ENCODE measurements around the gene SLC34A3.
"Not testable (repeated sequence)": the region's sequence is repeated elsewhere in the genome, so short reads cannot be mapped to it uniquely, and the experiment has no call there.

Gene SLC34A3

DNA sequence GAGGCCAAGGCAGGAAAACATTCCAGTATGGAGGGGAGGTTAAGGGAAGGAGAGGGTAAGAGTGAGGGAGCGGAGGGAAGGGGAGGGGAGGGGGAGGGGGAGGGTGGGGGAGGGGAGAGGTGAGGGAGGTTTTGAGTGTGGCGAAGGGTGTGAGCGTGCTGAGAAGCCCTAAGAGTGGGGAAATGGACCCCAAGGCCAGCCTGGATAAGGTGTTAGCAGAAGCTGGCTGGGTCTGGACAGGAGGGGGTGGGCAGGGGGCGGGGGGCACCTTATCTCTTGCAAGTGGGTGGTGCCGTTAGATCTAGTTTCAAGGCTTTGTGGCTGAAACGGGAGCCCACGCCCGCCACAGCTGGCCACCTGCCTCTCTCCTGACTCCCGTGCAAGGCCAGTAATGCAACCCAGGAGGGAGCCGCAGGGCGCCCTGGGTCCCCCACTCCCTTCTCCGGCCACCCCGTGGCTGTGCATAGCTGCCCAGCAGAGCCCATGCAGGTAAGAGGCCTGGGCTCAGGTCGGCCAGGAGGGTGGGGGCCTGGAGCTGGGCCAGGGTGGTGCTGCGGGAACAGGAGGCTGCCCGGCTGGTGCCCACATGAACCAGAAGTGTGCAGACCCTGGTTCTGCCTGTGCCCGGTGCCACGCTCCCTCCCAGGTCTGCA is 2.7 kb upstream of the SLC34A3 start:
- FAIRE-seq: no peak
- DNase-seq (ENCODE audit: extremely low spot score, insufficient read length, low read depth): no peak

GRCh38 chr9:137228506-137228967 is 2.2 kb upstream of the SLC34A3 start:
- DNase-seq (ENCODE audit: extremely low spot score, insufficient read length, low read depth) (no peak), FAIRE-seq (no peak)

DNA sequence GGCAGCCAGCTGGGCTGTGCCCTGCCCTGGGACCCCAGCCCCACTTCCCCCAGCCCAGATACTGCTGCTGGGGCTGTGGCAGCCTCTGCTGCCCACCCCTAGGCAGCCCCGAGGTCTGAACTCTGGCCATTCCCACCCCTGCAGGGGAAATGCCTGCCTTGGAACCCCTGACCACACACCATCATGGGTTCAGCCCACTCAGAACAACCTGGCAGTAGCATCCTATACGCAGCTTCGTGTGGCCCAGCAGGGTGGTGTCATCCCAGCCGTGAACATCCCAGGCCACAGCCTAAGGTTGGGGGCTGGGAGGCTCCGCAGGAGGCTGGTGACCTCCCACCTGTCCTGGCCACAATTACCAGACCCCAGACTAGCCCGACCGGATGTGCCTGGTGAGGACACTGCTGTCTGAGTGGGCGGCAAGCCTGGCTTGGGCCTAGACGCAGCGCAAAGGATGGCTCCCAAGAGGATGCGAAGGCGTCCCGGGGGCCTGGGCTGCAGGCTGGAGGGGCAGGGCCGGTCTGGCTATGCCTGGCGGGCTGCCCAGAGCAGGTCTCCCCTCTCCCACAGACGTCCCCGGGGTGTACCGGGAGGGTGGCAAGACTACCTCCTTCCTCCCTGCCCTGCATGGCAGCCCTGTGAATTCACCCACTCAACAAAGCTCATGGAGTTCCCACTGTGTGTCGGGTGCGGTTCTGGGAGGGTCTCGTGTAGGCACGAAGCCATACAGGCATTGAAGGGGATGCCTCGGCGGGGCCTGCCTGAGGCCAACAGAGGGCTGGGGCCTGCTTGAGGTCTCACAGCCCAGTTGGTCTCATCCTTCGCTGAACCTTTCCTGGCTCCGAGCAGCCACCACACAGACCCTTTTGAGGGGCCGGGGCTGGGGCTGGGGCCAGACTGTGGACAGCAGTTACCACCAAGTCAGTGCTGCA is 1.5 kb upstream of the SLC34A3 start:
- DNase-seq (ENCODE audit: extremely low spot score, insufficient read length, low read depth): no peak
- no peak for FAIRE-seq

GRCh38 chr9:137229903-137230704 is 597 bp upstream of the SLC34A3 start:
- no peak for DNase-seq (ENCODE audit: extremely low spot score, insufficient read length, low read depth)

DNA sequence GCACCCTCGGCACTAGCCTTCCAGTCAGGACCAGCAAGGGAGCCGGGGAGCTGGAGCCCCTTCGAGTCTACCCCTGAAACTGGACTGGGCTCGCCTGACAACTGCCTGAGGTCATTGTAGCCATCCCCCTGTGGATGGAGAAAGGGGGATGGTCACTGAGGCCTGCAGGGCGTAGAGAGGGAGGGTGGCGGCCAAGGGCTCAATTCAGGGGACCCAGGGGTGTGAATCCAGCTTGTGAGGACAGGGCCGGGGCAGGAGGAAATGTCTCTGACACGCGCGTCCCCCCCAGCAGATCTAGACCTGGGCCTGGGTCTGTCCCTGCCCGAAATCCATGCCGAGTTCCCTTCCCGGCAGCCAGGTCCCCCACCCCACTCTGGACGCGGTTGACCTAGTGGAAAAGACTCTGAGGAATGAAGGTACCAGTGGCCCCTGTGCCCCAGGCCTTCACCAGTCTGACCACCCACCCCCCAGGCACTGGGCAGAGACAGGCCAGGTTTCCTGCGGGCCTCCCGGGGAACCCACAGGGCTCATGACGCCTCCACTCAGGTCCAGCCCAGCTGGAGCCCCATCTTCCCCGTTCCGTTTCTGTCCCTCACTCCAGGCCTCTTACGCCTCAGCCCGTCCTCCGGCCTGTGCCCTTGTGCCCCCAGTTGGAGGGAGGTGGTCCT is 805 bp downstream of the SLC34A3 start:
- DNase-seq (ENCODE audit: extremely low spot score, insufficient read length, low read depth) (no peak), FAIRE-seq (no peak)

More at GRCh38 chr9:137229903-137230704, 597 bp upstream of the SLC34A3 start:
- no peak for FAIRE-seq

- DNase-seq (ENCODE audit: extremely low spot score, insufficient read length, low read depth) (no peak), FAIRE-seq (no peak)
These were observed 1.4 kb downstream of the SLC34A3 start for GRCh38 chr9:137232101-137232500.

DNA sequence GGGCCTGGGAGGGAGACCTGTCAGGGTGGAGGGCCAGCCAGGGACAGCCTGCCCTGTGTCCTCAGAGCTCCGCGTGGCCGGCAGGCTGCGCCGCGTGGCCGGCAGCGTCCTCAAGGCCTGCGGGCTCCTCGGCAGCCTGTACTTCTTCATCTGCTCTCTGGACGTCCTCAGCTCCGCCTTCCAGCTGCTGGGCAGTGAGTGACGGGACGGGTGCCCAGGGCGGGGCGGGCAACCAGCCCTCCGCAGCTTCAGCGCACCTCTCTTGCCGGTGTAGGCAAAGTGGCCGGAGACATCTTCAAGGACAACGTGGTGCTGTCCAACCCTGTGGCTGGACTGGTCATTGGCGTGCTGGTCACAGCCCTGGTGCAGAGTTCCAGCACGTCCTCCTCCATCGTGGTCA is 1.8 kb downstream of the SLC34A3 start:
- no peak for FAIRE-seq

GRCh38 chr9:137233143-137233980 is 2.7 kb downstream of the SLC34A3 start:
- no peak for FAIRE-seq
- DNase-seq (ENCODE audit: extremely low spot score, insufficient read length, low read depth): no peak

More for the DNA sequence above, 1.8 kb downstream of the SLC34A3 start:
- no peak for DNase-seq (ENCODE audit: extremely low spot score, insufficient read length, low read depth)

GRCh38 chr9:137234055-137234697 is 3.5 kb downstream of the SLC34A3 start:
- no peak for FAIRE-seq
- no peak for DNase-seq (ENCODE audit: extremely low spot score, insufficient read length, low read depth)

- DNase-seq (ENCODE audit: extremely low spot score, insufficient read length, low read depth) (no peak), FAIRE-seq (no peak)
These were observed 4.2 kb downstream of the SLC34A3 start for GRCh38 chr9:137234758-137235423.

DNA sequence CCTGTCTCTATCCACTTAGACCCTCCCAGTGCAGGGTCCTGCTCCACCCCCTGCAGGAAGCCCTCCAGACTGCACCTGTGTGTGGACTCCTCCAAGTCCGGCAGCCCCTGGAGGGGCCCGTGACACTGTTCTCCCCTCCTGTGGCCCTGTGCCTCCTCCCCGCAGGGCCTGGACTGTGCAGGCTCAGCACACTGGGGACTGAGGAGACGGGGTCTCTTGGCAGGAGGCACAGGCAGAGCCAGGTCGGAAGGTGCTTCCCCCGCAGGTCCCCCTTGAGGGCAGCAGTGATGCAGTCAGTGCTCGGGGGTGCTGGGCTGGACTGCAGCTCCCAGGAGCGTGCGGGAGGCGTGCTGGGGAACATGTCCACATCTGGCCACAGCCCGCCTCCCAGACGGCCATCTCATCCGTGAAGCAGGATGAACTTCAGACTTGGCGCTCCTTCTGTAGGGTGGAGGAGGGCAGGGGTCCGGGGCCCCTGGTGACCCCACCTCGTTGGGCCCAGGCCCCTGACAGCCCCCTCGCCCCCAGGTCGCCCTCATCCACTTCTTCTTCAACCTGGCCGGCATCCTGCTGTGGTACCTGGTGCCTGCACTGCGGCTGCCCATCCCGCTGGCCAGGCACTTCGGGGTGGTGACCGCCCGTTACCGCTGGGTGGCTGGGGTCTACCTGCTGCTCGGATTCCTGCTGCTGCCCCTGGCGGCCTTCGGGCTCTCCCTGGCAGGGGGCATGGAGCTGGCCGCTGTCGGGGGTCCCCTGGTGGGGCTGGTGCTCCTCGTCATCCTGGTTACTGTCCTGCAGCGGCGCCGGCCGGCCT is 4.9 kb downstream of the SLC34A3 start:
- no peak for DNase-seq (ENCODE audit: extremely low spot score, insufficient read length, low read depth)
- FAIRE-seq: no peak

DNA sequence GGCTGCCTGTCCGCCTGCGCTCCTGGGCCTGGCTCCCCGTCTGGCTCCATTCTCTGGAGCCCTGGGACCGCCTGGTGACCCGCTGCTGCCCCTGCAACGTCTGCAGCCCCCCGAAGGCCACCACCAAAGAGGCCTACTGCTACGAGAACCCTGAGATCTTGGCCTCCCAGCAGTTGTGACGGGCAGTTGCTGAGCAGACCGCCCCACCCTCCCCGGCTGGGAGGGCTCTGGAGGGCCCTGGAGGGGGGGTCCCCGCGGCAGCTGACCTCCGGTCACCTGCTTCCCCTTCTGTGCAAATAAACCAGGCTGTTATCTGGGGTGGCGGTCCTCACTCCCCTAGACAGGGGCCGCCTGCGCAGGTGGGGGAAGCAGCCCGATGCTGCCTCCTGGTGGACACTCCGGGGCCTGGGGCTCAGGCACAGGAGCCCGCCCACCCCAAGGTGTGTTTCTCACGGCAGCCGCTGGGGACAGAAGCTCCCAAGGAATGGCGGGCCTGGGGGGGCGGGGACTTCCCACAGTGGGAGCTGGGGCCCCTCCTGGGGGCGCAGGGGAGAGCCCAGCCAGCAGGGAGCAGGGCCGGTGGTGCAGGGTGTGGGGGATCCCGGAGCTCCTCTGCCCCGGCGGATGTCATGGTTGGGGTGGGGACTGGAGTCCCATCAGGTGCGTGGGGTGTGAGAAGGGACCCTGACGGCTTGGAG is 5.7 kb downstream of the SLC34A3 start:
- peak; percentile 93 for FAIRE-seq
- DNase-seq (ENCODE audit: extremely low spot score, insufficient read length, low read depth): peak; percentile 92

DNA sequence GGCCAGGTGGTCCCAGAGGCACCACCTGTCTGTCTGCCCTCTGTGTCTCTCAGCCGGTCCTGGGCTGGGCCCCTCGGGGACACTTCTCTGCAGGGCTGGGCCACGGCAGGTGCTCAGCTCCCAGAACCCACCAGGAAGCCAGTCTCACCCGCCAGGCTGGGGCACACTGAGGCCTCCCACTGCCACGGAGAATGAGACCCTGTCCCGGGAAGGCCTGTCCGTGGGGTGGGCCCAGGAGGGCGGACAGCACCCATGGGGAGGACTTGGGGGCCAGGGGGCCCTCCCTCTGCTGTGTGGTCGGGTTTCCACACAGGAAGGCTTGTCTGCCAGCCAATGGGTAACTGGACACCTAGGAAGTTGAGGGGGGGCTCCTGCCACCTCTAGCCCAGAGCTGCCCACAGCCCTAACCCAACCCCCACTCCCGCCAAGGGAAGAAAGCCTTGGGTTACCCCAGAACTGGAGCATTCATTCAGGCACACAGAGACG is 6.3 kb downstream of the SLC34A3 start:
- DNase-seq (ENCODE audit: extremely low spot score, insufficient read length, low read depth) (no peak), FAIRE-seq (no peak)

DNA sequence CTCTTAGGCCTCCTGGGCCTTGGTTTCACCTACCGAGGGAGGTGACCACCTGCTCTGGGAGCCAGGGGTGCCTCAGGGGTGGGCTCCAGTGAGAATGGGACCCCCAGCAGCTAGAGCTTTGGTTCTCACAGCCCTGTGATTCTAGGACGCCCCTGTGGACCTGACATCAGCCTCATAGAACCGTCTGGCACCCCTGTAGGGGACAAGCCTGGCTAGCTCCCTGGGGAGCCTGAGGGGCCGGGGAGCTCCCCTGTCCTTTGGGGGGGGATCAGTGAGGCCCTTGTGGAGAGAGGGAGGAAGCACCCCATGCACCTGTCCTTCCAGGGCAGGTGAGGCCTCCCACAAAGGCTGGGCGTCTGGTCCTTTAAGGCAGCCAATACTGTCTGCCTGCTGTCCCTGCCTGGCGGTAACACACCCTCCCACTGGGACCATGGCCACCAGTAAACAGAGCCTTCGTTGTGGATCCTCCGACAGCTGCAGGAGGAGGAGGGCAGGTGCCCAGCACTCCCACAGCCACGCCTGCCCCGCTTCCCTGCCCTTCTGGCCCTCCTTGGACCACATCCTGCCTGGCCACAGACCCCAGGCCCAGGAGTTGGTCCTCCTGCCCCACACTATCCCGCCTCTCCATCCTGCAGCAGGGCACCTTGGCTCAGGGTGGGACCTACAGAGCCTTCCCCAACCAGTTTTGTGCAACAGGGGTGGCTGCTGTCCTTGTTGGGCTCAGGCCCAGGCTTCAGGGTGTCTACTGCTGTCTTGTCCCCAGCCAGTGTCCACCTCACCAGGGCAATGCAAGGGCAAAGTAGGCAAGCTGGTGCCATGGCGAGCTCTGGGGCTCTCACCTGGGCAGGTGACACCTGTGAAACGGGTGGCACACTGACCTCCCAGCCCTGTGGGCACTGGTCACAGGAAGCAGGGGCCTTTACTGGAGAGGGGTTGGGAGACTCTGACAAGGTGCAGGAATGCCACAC is 7.3 kb downstream of the SLC34A3 start:
- DNase-seq (ENCODE audit: extremely low spot score, insufficient read length, low read depth) (no peak), FAIRE-seq (no peak)

- DNase-seq (ENCODE audit: extremely low spot score, insufficient read length, low read depth); FAIRE-seq: not testable (repeated sequence)
These were observed 9.0 kb downstream of the SLC34A3 start for GRCh38 chr9:137239541-137240200.
